Measurements from ENCODE around the gene LPO.

LPO gene

GRCh38 chr17:58312021-58312630 is 73.7 kb downstream of the LPO start:
- Histone ChIP-seq H3K9ac (ENCODE audit: low read length) (no peak overlapping the region), H3K56ac (ENCODE audit: low read length) (no peak overlapping the region), H2BK120ac (ENCODE audit: low read depth, low read length) (no peak overlapping the region), H3K4me1 (ENCODE audit: control insufficient read depth, low read depth, low read length) (no peaks in the 10 kb centered on the region), H4K5ac (ENCODE audit: low read length) (no peak overlapping the region), H3K36me3 (ENCODE audit: control insufficient read depth, insufficient read depth, low read length) (no peaks in the 10 kb centered on the region), H2BK15ac (replicated peaks; ENCODE audit: low read depth) (no peak overlapping the region), H3K23ac (ENCODE audit: low read length) (peak overlapping the region; percentile 60), H3K4me3 (ENCODE audit: low read length) (no peak overlapping the region), H3K79me1 (ENCODE audit: low read length) (no peaks in the 10 kb centered on the region), H2BK5ac (ENCODE audit: low read length) (no peak overlapping the region), H3K4me2 (ENCODE audit: low read length) (no peak overlapping the region), H4K8ac (ENCODE audit: low read depth, low read length) (no peak overlapping the region), H3K27me3 (ENCODE audit: insufficient read depth, low read length, poor library complexity) (no peaks in the 10 kb centered on the region), H3K27ac (ENCODE audit: low read depth, low read length) (no peak overlapping the region), H3K79me2 (ENCODE audit: control insufficient read depth, insufficient read depth, low read length) (no peaks in the 10 kb centered on the region), H3K4ac (ENCODE audit: low read depth, low read length) (no peak overlapping the region), H3K18ac (ENCODE audit: low read length) (no peak overlapping the region), H2AK5ac (ENCODE audit: low read length) (no peak overlapping the region)
- WGBS (ENCODE audit: extremely low coverage, insufficient coverage, low lambda C conversion rate), result no CpG with 5 or more reads among the region's 23 CpGs
- DNase-seq, result no peak

GRCh38 chr17:58312829-58313228 is 74.4 kb downstream of the LPO start:
- no peak overlapping the region for H3K23ac ChIP-seq (ENCODE audit: low read length)
- no peak overlapping the region for H3K4ac ChIP-seq (ENCODE audit: low read depth, low read length)
- no peak overlapping the region for H3K56ac ChIP-seq (ENCODE audit: low read length)
- H3K4me2 ChIP-seq (ENCODE audit: low read length), result no peak overlapping the region
- no peak overlapping the region for H2BK15ac ChIP-seq (replicated peaks; ENCODE audit: low read depth)
- no peak overlapping the region for H2BK120ac ChIP-seq (ENCODE audit: low read depth, low read length)
- no peaks in the 10 kb centered on the region for H3K36me3 ChIP-seq (ENCODE audit: control insufficient read depth, insufficient read depth, low read length)
- no peaks in the 10 kb centered on the region for H3K79me2 ChIP-seq (ENCODE audit: control insufficient read depth, insufficient read depth, low read length)
- no peak overlapping the region for H4K8ac ChIP-seq (ENCODE audit: low read depth, low read length)
- WGBS (ENCODE audit: extremely low coverage, insufficient coverage, low lambda C conversion rate), result no CpG with 5 or more reads among the region's 1 CpG
- H4K5ac ChIP-seq (ENCODE audit: low read length), result no peak overlapping the region
- H2AK5ac ChIP-seq (ENCODE audit: low read length), result no peak overlapping the region
- no peak overlapping the region for H3K27ac ChIP-seq (ENCODE audit: low read depth, low read length)
- DNase-seq, result no peak
- no peak overlapping the region for H3K4me3 ChIP-seq (ENCODE audit: low read length)
- H3K79me1 ChIP-seq (ENCODE audit: low read length), result no peaks in the 10 kb centered on the region
- no peaks in the 10 kb centered on the region for H3K27me3 ChIP-seq (ENCODE audit: insufficient read depth, low read length, poor library complexity)
- no peak overlapping the region for H3K9ac ChIP-seq (ENCODE audit: low read length)
- no peak overlapping the region for H2BK5ac ChIP-seq (ENCODE audit: low read length)
- no peak overlapping the region for H3K18ac ChIP-seq (ENCODE audit: low read length)
- H3K4me1 ChIP-seq (ENCODE audit: control insufficient read depth, low read depth, low read length), result no peaks in the 10 kb centered on the region

- H3K18ac ChIP-seq (ENCODE audit: low read length), result no peak overlapping the region
- DNase-seq, result no peak
- H2BK120ac ChIP-seq (ENCODE audit: low read depth, low read length), result no peak overlapping the region
- no peak overlapping the region for H3K56ac ChIP-seq (ENCODE audit: low read length)
- no peak overlapping the region for H2BK15ac ChIP-seq (replicated peaks; ENCODE audit: low read depth)
- no peak overlapping the region for H4K8ac ChIP-seq (ENCODE audit: low read depth, low read length)
- H3K79me2 ChIP-seq (ENCODE audit: control insufficient read depth, insufficient read depth, low read length), result no peaks in the 10 kb centered on the region
- H3K4me3 ChIP-seq (ENCODE audit: low read length), result no peak overlapping the region
- H3K27ac ChIP-seq (ENCODE audit: low read depth, low read length), result no peak overlapping the region
- H3K36me3 ChIP-seq (ENCODE audit: control insufficient read depth, insufficient read depth, low read length), result no peaks in the 10 kb centered on the region
- no peak overlapping the region for H3K4ac ChIP-seq (ENCODE audit: low read depth, low read length)
- H3K4me1 ChIP-seq (ENCODE audit: control insufficient read depth, low read depth, low read length), result no peaks in the 10 kb centered on the region
- no peaks in the 10 kb centered on the region for H3K79me1 ChIP-seq (ENCODE audit: low read length)
- H3K9ac ChIP-seq (ENCODE audit: low read length), result no peak overlapping the region
- H2BK5ac ChIP-seq (ENCODE audit: low read length), result no peak overlapping the region
- H4K5ac ChIP-seq (ENCODE audit: low read length), result no peak overlapping the region
- no CpG with 5 or more reads among the region's 7 CpGs for WGBS (ENCODE audit: extremely low coverage, insufficient coverage, low lambda C conversion rate)
- peak overlapping the region; percentile 45 for H3K23ac ChIP-seq (ENCODE audit: low read length)
- no peaks in the 10 kb centered on the region for H3K27me3 ChIP-seq (ENCODE audit: insufficient read depth, low read length, poor library complexity)
- H3K4me2 ChIP-seq (ENCODE audit: low read length), result no peak overlapping the region
- no peak overlapping the region for H2AK5ac ChIP-seq (ENCODE audit: low read length)
Measured at GRCh38 chr17:58313815-58314705, 75.7 kb downstream of the LPO start.

- Histone ChIP-seq H3K36me3 (ENCODE audit: control insufficient read depth, insufficient read depth, low read length) (no peaks in the 10 kb centered on the region), H3K27ac (ENCODE audit: low read depth, low read length) (no peak overlapping the region), H4K5ac (ENCODE audit: low read length) (no peak overlapping the region), H2AK5ac (ENCODE audit: low read length) (no peak overlapping the region), H2BK15ac (replicated peaks; ENCODE audit: low read depth) (no peak overlapping the region), H3K56ac (ENCODE audit: low read length) (no peak overlapping the region), H3K4ac (ENCODE audit: low read depth, low read length) (no peak overlapping the region), H2BK120ac (ENCODE audit: low read depth, low read length) (no peak overlapping the region), H3K79me2 (ENCODE audit: control insufficient read depth, insufficient read depth, low read length) (no peaks in the 10 kb centered on the region), H3K27me3 (ENCODE audit: insufficient read depth, low read length, poor library complexity) (no peaks in the 10 kb centered on the region), H3K9ac (ENCODE audit: low read length) (no peak overlapping the region), H3K4me1 (ENCODE audit: control insufficient read depth, low read depth, low read length) (no peaks in the 10 kb centered on the region), H3K4me3 (ENCODE audit: low read length) (no peak overlapping the region), H3K4me2 (ENCODE audit: low read length) (no peak overlapping the region), H3K23ac (ENCODE audit: low read length) (no peak overlapping the region), H3K18ac (ENCODE audit: low read length) (no peak overlapping the region), H2BK5ac (ENCODE audit: low read length) (no peak overlapping the region), H3K79me1 (ENCODE audit: low read length) (no peaks in the 10 kb centered on the region), H4K8ac (ENCODE audit: low read depth, low read length) (no peak overlapping the region)
- no CpG with 5 or more reads among the region's 6 CpGs for WGBS (ENCODE audit: extremely low coverage, insufficient coverage, low lambda C conversion rate)
- DNase-seq, result no peak
Measured at GRCh38 chr17:58314706-58315015, 76.3 kb downstream of the LPO start.

GRCh38 chr17:58315281-58315711 is 76.9 kb downstream of the LPO start:
- no CpG with 5 or more reads among the region's 6 CpGs for WGBS (ENCODE audit: extremely low coverage, insufficient coverage, low lambda C conversion rate)
- Histone ChIP-seq H4K8ac (ENCODE audit: low read depth, low read length) (no peak overlapping the region), H2BK5ac (ENCODE audit: low read length) (no peak overlapping the region), H3K4me2 (ENCODE audit: low read length) (no peak overlapping the region), H3K4ac (ENCODE audit: low read depth, low read length) (no peak overlapping the region), H3K27me3 (ENCODE audit: insufficient read depth, low read length, poor library complexity) (no peaks in the 10 kb centered on the region), H3K79me1 (ENCODE audit: low read length) (no peaks in the 10 kb centered on the region), H2AK5ac (ENCODE audit: low read length) (no peak overlapping the region), H3K4me1 (ENCODE audit: control insufficient read depth, low read depth, low read length) (no peaks in the 10 kb centered on the region), H3K79me2 (ENCODE audit: control insufficient read depth, insufficient read depth, low read length) (no peaks in the 10 kb centered on the region), H3K27ac (ENCODE audit: low read depth, low read length) (no peak overlapping the region), H3K56ac (ENCODE audit: low read length) (no peak overlapping the region), H4K5ac (ENCODE audit: low read length) (no peak overlapping the region), H3K36me3 (ENCODE audit: control insufficient read depth, insufficient read depth, low read length) (no peaks in the 10 kb centered on the region), H3K18ac (ENCODE audit: low read length) (no peak overlapping the region), H3K9ac (ENCODE audit: low read length) (no peak overlapping the region), H2BK120ac (ENCODE audit: low read depth, low read length) (no peak overlapping the region), H3K23ac (ENCODE audit: low read length) (no peak overlapping the region), H2BK15ac (replicated peaks; ENCODE audit: low read depth) (no peak overlapping the region), H3K4me3 (ENCODE audit: low read length) (no peak overlapping the region)
- DNase-seq, result no peak
